Measurements from ENCODE around the gene GM2A. TPM values are rescaled to one million over a fixed set of nuclear protein-coding genes. Genes with fewer than 3 reads are reported as not detected.

Gene GM2A
- total and polyA plus RNA-seq, 2 of the 8 experiments (the other 6 are each of a cell fraction or from before 2014, with no cell fraction given): 18.5 to 32.2 TPM

- Histone ChIP-seq H4K8ac (ENCODE audit: extremely low read depth, insufficient read depth, low read length) (no peak overlapping the region), H3K9ac (replicated peaks in 1 of 4; ENCODE audit: extremely low read depth in 1 of 4, low read depth in 3 of 4, low read length in 3 of 4) (no peak overlapping the region), H3K36me3 (ENCODE audit: control insufficient read depth in 2 of 4, insufficient read depth in 4 of 4, low read length in 3 of 4) (no peaks in the 10 kb centered on the region), H3K23ac (ENCODE audit: insufficient read length) (no peak overlapping the region), H4K20me1 (replicated peaks in 1 of 2; ENCODE audit: control insufficient read depth in 1 of 2, insufficient read depth in 2 of 2, low read length in 2 of 2) (no peaks in the 10 kb centered on the region), H3K14ac (ENCODE audit: insufficient read length) (no peak overlapping the region), H3K79me1 (ENCODE audit: low read depth, low read length) (no peaks in the 10 kb centered on the region), H3K18ac (ENCODE audit: extremely low read depth, low read length) (no peak overlapping the region), H2BK5ac (ENCODE audit: low read depth, low read length) (no peak overlapping the region), H2AK5ac (ENCODE audit: low read depth, low read length) (no peak overlapping the region), H3K4ac (replicated peaks; ENCODE audit: insufficient read length, low read depth, low read length) (no peak overlapping the region), H3K27me3 (replicated peaks in 1 of 4; ENCODE audit: control insufficient read depth in 3 of 4, extremely low read depth in 1 of 4, insufficient read depth in 3 of 4, low read length in 3 of 4) (no peaks in the 10 kb centered on the region), H3K4me1 (replicated peaks in 1 of 4; ENCODE audit: control insufficient read depth in 3 of 4, insufficient read depth in 4 of 4, low read length in 3 of 4) (no peaks in the 10 kb centered on the region), H3K4me2 (ENCODE audit: insufficient read depth in 1 of 2, low read depth in 2 of 2, low read length in 2 of 2) (no peak overlapping the region), H2AFZ (ENCODE audit: low read length) (no peak overlapping the region), H2BK15ac (ENCODE audit: low read length) (no peak overlapping the region), H3K79me2 (ENCODE audit: control insufficient read depth in 1 of 2, insufficient read depth in 2 of 2, low read length in 2 of 2) (no peaks in the 10 kb centered on the region), H2BK120ac (replicated peaks; ENCODE audit: low read depth, low read length) (no peak overlapping the region), H3K9me3 (ENCODE audit: insufficient read depth in 2 of 2, low read depth in 1 of 2, low read length in 1 of 2) (no peaks in the 10 kb centered on the region), H3K4me3 (ENCODE audit: extremely low read depth in 1 of 4, insufficient read depth in 2 of 4, low read depth in 3 of 4, low read length in 4 of 4) (no peak overlapping the region), H3K27ac (ENCODE audit: low read depth, low read length) (no peak overlapping the region), H2BK12ac (ENCODE audit: low read depth, low read length) (no peak overlapping the region), H4K91ac (replicated peaks; ENCODE audit: insufficient read length, low read length) (no peak overlapping the region), H3K23me2 (ENCODE audit: low read depth, low read length) (no peaks in the 10 kb centered on the region), H4K5ac (ENCODE audit: insufficient read length, low read depth, low read length) (no peak overlapping the region), H3K56ac (replicated peaks; ENCODE audit: insufficient read length, low read depth, low read length) (no peak overlapping the region), H2BK20ac (ENCODE audit: low read length) (no peak overlapping the region)
- DNase-seq (ENCODE audit: low read depth in 1 of 2, low spot score in 2 of 2): no peak
- POLR2A ChIA-PET (ENCODE audit: partially characterized antibody): interaction anchor here (0.7 to 0.8 kb wide), 2 partner anchors 8 to 21 kb away, joined by 3 to 4 read pairs; partner anchors contain the start of genes CCDC69 and GM2A
- CTCF ChIA-PET (ENCODE audit: partially characterized antibody): interaction anchor here (0.6 to 2.4 kb wide), 4 partner anchors 10 to 780 kb away, joined by 3 to 7 read pairs (median 4); no protein-coding TSS in a partner anchor
- no peak for FAIRE-seq
- TF ChIP-seq SP1 (IDR thresholded peaks at IDR 0.05; ENCODE audit: low read depth, low read length) (no peak), RNF2 (IDR thresholded peaks at IDR 0.05; ENCODE audit: borderline replicate concordance, low read depth, low read length, missing control alignments, poor library complexity, severe bottlenecking) (no peak), NANOG (IDR thresholded peaks at IDR 0.05; ENCODE audit: insufficient read depth, low read depth, low read length, poor library complexity, severe bottlenecking) (no peak), CTBP2 (IDR thresholded peaks at IDR 0.05; ENCODE audit: borderline replicate concordance, insufficient read depth, insufficient read length, low read length) (no peak), EZH2 (IDR thresholded peaks at IDR 0.05; ENCODE audit: low read depth, low read length, severe bottlenecking) (no peak), TEAD4 (IDR thresholded peaks at IDR 0.05; ENCODE audit: low read depth, low read length) (no peak), SP2 (IDR thresholded peaks at IDR 0.05; ENCODE audit: low read length) (no peak), TAF7 (optimal IDR thresholded peaks at IDR 0.05; ENCODE audit: borderline replicate concordance, low read depth, low read length) (no peak)
Measured at GRCh38 chr5:151231359-151231758, 21.6 kb upstream of the GM2A start.
